ENCODE data around the gene KCNJ11. TPM values are rescaled to one million over a fixed set of nuclear protein-coding genes. Genes with fewer than 3 reads are reported as not detected.

KCNJ11 gene
- 0.54 TPM in 1 of 2 replicates, not detected in the other for total RNA-seq (2022)
- Bru-seq, nascent RNA = percentile 24 among the genes with signal in this experiment
- percentile 14 among the genes with signal in this experiment for BruChase-seq, experiment 1, labeled RNA remaining after a 6-hour chase
- BruChase-seq, experiment 2, labeled RNA remaining after a 2-hour chase = not detected
- long read RNA-seq = 0 reads

DNA sequence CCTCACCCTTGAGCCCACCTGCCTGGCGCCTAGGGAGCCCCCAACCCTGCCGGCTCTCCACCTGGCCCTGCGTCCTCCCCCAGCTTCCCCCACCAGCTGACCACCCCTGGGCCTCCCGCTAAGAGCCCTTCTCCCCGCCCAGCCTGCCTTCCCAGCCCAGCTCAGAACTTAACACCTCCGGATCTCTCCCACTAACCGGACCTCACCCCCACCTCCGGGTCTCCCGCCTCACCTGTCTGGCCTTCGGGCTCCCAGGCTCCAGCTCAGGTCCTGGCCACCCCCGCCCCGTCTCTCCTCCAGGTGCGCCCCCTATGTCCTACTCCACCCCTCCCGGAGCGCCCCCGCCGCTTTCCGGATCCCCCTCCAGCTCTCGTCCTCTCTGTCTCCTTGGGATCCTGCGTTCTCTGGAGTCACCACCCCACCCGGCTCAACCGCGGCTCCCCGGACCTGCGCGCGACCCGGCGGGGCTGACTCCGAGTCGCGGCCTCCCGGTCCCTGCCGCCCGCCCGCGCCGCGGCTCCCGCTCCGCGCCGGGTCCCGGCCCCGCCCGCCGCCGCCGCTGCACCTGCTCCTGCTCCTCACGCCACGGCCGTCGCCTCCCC lies at the start of gene KCNJ11:
KCNJ11 (minus strand) TSS at position 51 of the 602 bp plus-strand sequence. CDS start 568 bp downstream, outside the sequence.
- no peak for DNase-seq (ENCODE audit: unreplicated experiment)
- no peaks in the 10 kb centered on the region for H3K27me3 Mint-ChIP-seq (ENCODE audit: insufficient read depth, unreplicated experiment)
- H3K9me3 Mint-ChIP-seq (ENCODE audit: unreplicated experiment) = no peaks in the 10 kb centered on the region
- H3K36me3 Mint-ChIP-seq (ENCODE audit: insufficient read depth, unreplicated experiment) = no peaks in the 10 kb centered on the region
- ChIA-PET POLR2A (interaction anchor here (0.9 to 1.2 kb wide), 2 partner anchors 35 to 140 kb away, joined by 3 read pairs; no protein-coding TSS in a partner anchor), CTCF (interaction anchor here (0.6 to 2.5 kb wide), 18 partner anchors 9 to 603 kb away, joined by 3 to 14 read pairs (median 4); no protein-coding TSS in a partner anchor)
- peak within 1 kb of the TSS; percentile 71 for H3K4me3 Mint-ChIP-seq (ENCODE audit: unreplicated experiment)
- TF ChIP-seq CTCF (IDR thresholded peaks at IDR 0.05; ENCODE audit: unreplicated experiment) = no peak
- intact Hi-C loops (cut with micrococcal nuclease) = loop anchor here (1.0 kb wide), 1 partner anchor 91 kb away; no protein-coding TSS in a partner anchor
- H3K4me1 Mint-ChIP-seq (ENCODE audit: insufficient read depth, unreplicated experiment) = no peaks in the 10 kb centered on the region
- BruUV-seq (replicated peaks) = no TSS peak
- no peak within 1 kb of the TSS for H3K27ac Mint-ChIP-seq (ENCODE audit: low read depth, unreplicated experiment)

DNA sequence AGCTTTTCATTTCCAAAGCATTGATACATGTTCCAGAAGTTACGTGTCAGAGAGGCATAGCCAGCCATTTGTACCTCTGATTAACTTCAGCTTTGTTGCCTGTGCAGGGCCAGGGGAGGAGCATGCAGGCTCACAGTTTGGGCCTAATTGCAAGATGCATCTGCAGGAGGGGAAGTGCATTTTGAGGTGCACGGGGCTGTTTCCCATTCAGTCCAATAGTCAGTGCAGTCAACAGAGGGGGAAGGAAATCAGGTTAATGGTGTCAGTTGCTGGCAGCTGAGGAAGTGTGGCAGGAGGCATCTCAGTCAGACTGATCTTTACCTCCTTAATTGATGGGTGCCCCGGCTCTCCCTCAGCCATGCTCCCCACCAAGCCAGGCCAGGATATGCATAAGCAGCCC lies 48.9 kb upstream of the KCNJ11 start:
- Mint-ChIP-seq H3K36me3 (ENCODE audit: insufficient read depth, unreplicated experiment) (no peaks in the 10 kb centered on the region), H3K4me1 (ENCODE audit: insufficient read depth, unreplicated experiment) (no peaks in the 10 kb centered on the region), H3K9me3 (ENCODE audit: unreplicated experiment) (no peaks in the 10 kb centered on the region), H3K4me3 (ENCODE audit: unreplicated experiment) (no peak overlapping the region), H3K27me3 (ENCODE audit: insufficient read depth, unreplicated experiment) (peaks cover 41% of the 10 kb centered on the region), H3K27ac (ENCODE audit: low read depth, unreplicated experiment) (no peak overlapping the region)
- ChIA-PET CTCF (interaction anchor here (0.7 to 0.8 kb wide), 2 partner anchors 50 to 54 kb away, joined by 3 to 4 read pairs; no protein-coding TSS in a partner anchor), POLR2A (no interaction called here)
- intact Hi-C loops (cut with micrococcal nuclease) = no loop called here
- no TSS peak for BruUV-seq (replicated peaks)
- DNase-seq (ENCODE audit: unreplicated experiment) = no peak
- TF ChIP-seq CTCF (IDR thresholded peaks at IDR 0.05; ENCODE audit: unreplicated experiment) = no peak

DNA sequence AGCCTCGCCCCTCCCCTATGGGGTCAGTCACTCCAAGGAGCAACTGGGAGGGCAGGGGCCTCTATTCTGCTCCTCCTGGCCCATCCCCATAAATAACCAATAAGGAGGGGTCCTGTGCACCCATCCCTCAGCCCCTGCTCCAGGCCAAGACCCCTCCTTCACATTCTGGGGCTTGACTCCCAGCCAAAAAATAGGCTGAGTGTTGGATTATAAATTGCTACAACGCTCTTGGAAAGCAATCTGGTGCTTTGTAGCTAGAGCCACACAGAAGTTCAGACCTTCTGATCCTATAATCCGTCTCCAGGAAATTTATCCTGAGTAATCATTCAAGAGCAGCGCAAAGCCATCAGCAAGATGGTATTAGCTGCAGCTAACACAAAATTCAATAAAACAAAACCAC lies 45.6 kb upstream of the KCNJ11 start:
- Mint-ChIP-seq H3K27me3 (ENCODE audit: insufficient read depth, unreplicated experiment) (peaks cover 8% of the 10 kb centered on the region), H3K4me3 (ENCODE audit: unreplicated experiment) (no peak overlapping the region), H3K27ac (ENCODE audit: low read depth, unreplicated experiment) (no peak overlapping the region), H3K4me1 (ENCODE audit: insufficient read depth, unreplicated experiment) (no peaks in the 10 kb centered on the region), H3K36me3 (ENCODE audit: insufficient read depth, unreplicated experiment) (no peaks in the 10 kb centered on the region), H3K9me3 (ENCODE audit: unreplicated experiment) (no peaks in the 10 kb centered on the region)
- ChIA-PET CTCF (no interaction called here), POLR2A (no interaction called here)
- intact Hi-C loops (cut with micrococcal nuclease) = no loop called here
- DNase-seq (ENCODE audit: unreplicated experiment) = no peak
- TF ChIP-seq CTCF (IDR thresholded peaks at IDR 0.05; ENCODE audit: unreplicated experiment) = no peak
- BruUV-seq (replicated peaks) = no TSS peak

- ChIA-PET CTCF (interaction anchor here (0.5 to 1.1 kb wide), 2 partner anchors 56 to 89 kb away, joined by 3 to 5 read pairs; no protein-coding TSS in a partner anchor), POLR2A (no interaction called here)
- H3K4me1 Mint-ChIP-seq (ENCODE audit: insufficient read depth, unreplicated experiment) = no peaks in the 10 kb centered on the region
- intact Hi-C loops (cut with micrococcal nuclease) = no loop called here
- no peak for DNase-seq (ENCODE audit: unreplicated experiment)
- no peaks in the 10 kb centered on the region for H3K9me3 Mint-ChIP-seq (ENCODE audit: unreplicated experiment)
- H3K4me3 Mint-ChIP-seq (ENCODE audit: unreplicated experiment) = no peak overlapping the region
- H3K27ac Mint-ChIP-seq (ENCODE audit: low read depth, unreplicated experiment) = no peak overlapping the region
- H3K36me3 Mint-ChIP-seq (ENCODE audit: insufficient read depth, unreplicated experiment) = no peaks in the 10 kb centered on the region
- peaks cover 10% of the 10 kb centered on the region for H3K27me3 Mint-ChIP-seq (ENCODE audit: insufficient read depth, unreplicated experiment)
- no TSS peak for BruUV-seq (replicated peaks)
- no peak for TF ChIP-seq CTCF (IDR thresholded peaks at IDR 0.05; ENCODE audit: unreplicated experiment)
These were observed 43.5 kb upstream of the KCNJ11 start for GRCh38 chr11:17432002-17432401.
